Stimulated activated naive CD8-positive, alpha-beta T cell treated with anti-CD3 and anti-CD28 coated beads, Interleukin-15, Interleukin-2, amounts not matched to agents 100 U/mL and 50 U/mL, for 24 hours (primary cell): ENCODE data around the gene TAPBPL.
A peak's percentile ranks its signal among the peaks of the same experiment; 100 is the strongest.
"Not testable (repeated sequence)": the region's sequence is repeated elsewhere in the genome, so short reads cannot be mapped to it uniquely, and the experiment has no call there.

Experiments used
- ATAC-seq: fragments of 150-1000 bp; cut with Tn5 transposase; one replicate; pipeline ENCODE4 v1.10.0; 2021
- DNase-seq: peaks from one replicate; pipeline ENCODE4 v3.0.0; 2021

The TAPBPL gene

GRCh38 chr12:6451348-6452244, at the start of gene TAPBPL:
TAPBPL (plus strand) TSS chr12:6452042; CDS start chr12:6452249, 207 bp downstream.
- peak; percentile 68 for ATAC-seq
- DNase-seq = peak; percentile 82

- ATAC-seq (no peak), DNase-seq (no peak)
Observed at GRCh38 chr12:6404390-6404789, 47.5 kb upstream of the TAPBPL start.

- no peak for ATAC-seq
- DNase-seq = no peak
Observed at GRCh38 chr12:6405963-6406362, 45.9 kb upstream of the TAPBPL start.

- no peak for ATAC-seq
Observed at GRCh38 chr12:6407236-6407954, 44.4 kb upstream of the TAPBPL start.

GRCh38 chr12:6416596-6416995, 35.2 kb upstream of the TAPBPL start:
- no peak for DNase-seq
- peak; percentile 61 for ATAC-seq

More at GRCh38 chr12:6407236-6407954, 44.4 kb upstream of the TAPBPL start:
- DNase-seq = no peak

GRCh38 chr12:6418796-6419195, 33.0 kb upstream of the TAPBPL start:
- ATAC-seq = no peak
- no peak for DNase-seq

- no peak for ATAC-seq
- no peak for DNase-seq
Observed at GRCh38 chr12:6420364-6420763, 31.5 kb upstream of the TAPBPL start.

GRCh38 chr12:6423267-6424007, 28.4 kb upstream of the TAPBPL start:
- peak; percentile 55 for ATAC-seq
- DNase-seq = peak; percentile 76

GRCh38 chr12:6424008-6424347, 27.9 kb upstream of the TAPBPL start:
- DNase-seq (peak; percentile 19), ATAC-seq (no peak)

GRCh38 chr12:6424866-6425265, 27.0 kb upstream of the TAPBPL start:
- DNase-seq (peak; percentile 29), ATAC-seq (no peak)

GRCh38 chr12:6425590-6426531, 26.0 kb upstream of the TAPBPL start:
- DNase-seq = peak; percentile 60
- no peak for ATAC-seq

GRCh38 chr12:6426882-6427671, 24.8 kb upstream of the TAPBPL start:
- peak; percentile 93 for DNase-seq
- ATAC-seq = peak; percentile 84

- not testable (repeated sequence) for ATAC-seq
- peak; percentile 5 for DNase-seq
Observed at GRCh38 chr12:6427796-6428195, 24.0 kb upstream of the TAPBPL start.

GRCh38 chr12:6428326-6428725, 23.5 kb upstream of the TAPBPL start:
- ATAC-seq = no peak
- no peak for DNase-seq

- DNase-seq (peak; percentile 76), ATAC-seq (peak; percentile 15)
Observed at GRCh38 chr12:6430124-6430989, 21.5 kb upstream of the TAPBPL start.

- ATAC-seq (no peak), DNase-seq (peak; percentile 7)
Observed at GRCh38 chr12:6432991-6433390, 18.9 kb upstream of the TAPBPL start.

- ATAC-seq (peak; percentile 60), DNase-seq (peak; percentile 56)
Observed at GRCh38 chr12:6434205-6435140, 17.4 kb upstream of the TAPBPL start.

GRCh38 chr12:6435961-6436715, 15.7 kb upstream of the TAPBPL start:
- DNase-seq (peak; percentile 13), ATAC-seq (no peak)
